ENCODE results near the gene MINDY4.
"Not testable (repeated sequence)": the region's sequence is repeated elsewhere in the genome, so short reads cannot be mapped to it uniquely, and the experiment has no call there.

Gene MINDY4

GRCh38 chr7:30817371-30817767 lies 46.2 kb downstream of the MINDY4 start:
- H3K4me3 ChIP-seq (ENCODE audit: low read length), result no peak overlapping the region
- DNase-seq (ENCODE audit: low read depth), result peak; percentile 61
- TF ChIP-seq CTCF (IDR thresholded peaks at IDR 0.05; ENCODE audit: insufficient read depth, low read depth, low read length, missing control alignments), result no peak

GRCh38 chr7:30824821-30825720 lies 53.9 kb downstream of the MINDY4 start:
- no peak for TF ChIP-seq CTCF (IDR thresholded peaks at IDR 0.05; ENCODE audit: insufficient read depth, low read depth, low read length, missing control alignments)
- DNase-seq (ENCODE audit: low read depth), result no peak
- no peak overlapping the region for H3K4me3 ChIP-seq (ENCODE audit: low read length)

- no peak for TF ChIP-seq CTCF (IDR thresholded peaks at IDR 0.05; ENCODE audit: insufficient read depth, low read depth, low read length, missing control alignments)
- DNase-seq (ENCODE audit: low read depth), result no peak
- no peak overlapping the region for H3K4me3 ChIP-seq (ENCODE audit: low read length)
These were observed 55.0 kb downstream of the MINDY4 start for GRCh38 chr7:30826181-30826580.

- no peak overlapping the region for H3K4me3 ChIP-seq (ENCODE audit: low read length)
- no peak for DNase-seq (ENCODE audit: low read depth)
- no peak for TF ChIP-seq CTCF (IDR thresholded peaks at IDR 0.05; ENCODE audit: insufficient read depth, low read depth, low read length, missing control alignments)
These were observed 57.4 kb downstream of the MINDY4 start for GRCh38 chr7:30828591-30828990.

- no peak overlapping the region for H3K4me3 ChIP-seq (ENCODE audit: low read length)
- no peak for TF ChIP-seq CTCF (IDR thresholded peaks at IDR 0.05; ENCODE audit: insufficient read depth, low read depth, low read length, missing control alignments)
- DNase-seq (ENCODE audit: low read depth), result no peak
These were observed 58.3 kb downstream of the MINDY4 start for GRCh38 chr7:30829471-30829870.

- DNase-seq (ENCODE audit: low read depth), result no peak
- H3K4me3 ChIP-seq (ENCODE audit: low read length), result no peak overlapping the region
- no peak for TF ChIP-seq CTCF (IDR thresholded peaks at IDR 0.05; ENCODE audit: insufficient read depth, low read depth, low read length, missing control alignments)
These were observed 60.0 kb downstream of the MINDY4 start for GRCh38 chr7:30831227-30831626.

GRCh38 chr7:30831936-30832335 lies 60.7 kb downstream of the MINDY4 start:
- H3K4me3 ChIP-seq (ENCODE audit: low read length), result no peak overlapping the region
- no peak for TF ChIP-seq CTCF (IDR thresholded peaks at IDR 0.05; ENCODE audit: insufficient read depth, low read depth, low read length, missing control alignments)
- DNase-seq (ENCODE audit: low read depth), result no peak

GRCh38 chr7:30834017-30834674 lies 62.9 kb downstream of the MINDY4 start:
- H3K4me3 ChIP-seq (ENCODE audit: low read length); DNase-seq (ENCODE audit: low read depth): not testable (repeated sequence)
